Renal cortex interstitium (tissue), 15 donors: ENCODE data around the gene RBBP7. TPM values are rescaled to one million over a fixed set of nuclear protein-coding genes. Genes with fewer than 3 reads are reported as not detected.

Experiments
- DNase-seq, 11 donors: peaks; one replicate each; pipeline ENCODE4 v3.0.0-alpha.2; 2013; ENCODE audit warnings: low read depth in 9 of 11, low spot score in 4 of 11; ENCODE audit errors: extremely low read depth in 1 of 11
- long read RNA-seq, 16 experiments: transcript quantifications; one replicate each; lab custom pipeline, GENCODE V29; 2026
- polyA plus RNA-seq, 3 donors: library from polyadenylated mRNA; unstranded; fragments of 120-200 nt; gene quantifications; one replicate each; pipeline ENCODE4 v1.2.1, GENCODE V29; 2013; ENCODE audit not compliant: insufficient read length in 3 of 3

RBBP7 gene
- 100 to 1,000 TPM; 205 to 232 (median 206) TPM for polyA plus RNA-seq
- long read RNA-seq, donor 1, transcript RBBP7-203 (12 exons, 2,333 nt): major isoform, 22 of 33 reads
- long read RNA-seq, donor 1, partial matches to known transcripts: 6 of 33 reads
- long read RNA-seq, donor 1, other reads (novel, unspliced or antisense): 0 of 33 reads
- long read RNA-seq, donor 2, transcript RBBP7-203 (12 exons, 2,333 nt): major isoform, 38 of 51 reads
- long read RNA-seq, donor 2, partial matches to known transcripts: 8 of 51 reads
- long read RNA-seq, donor 2, other reads (novel, unspliced or antisense): 0 of 51 reads
- long read RNA-seq, donor 3, transcript RBBP7-203 (12 exons, 2,333 nt): major isoform, 50 of 83 reads
- long read RNA-seq, donor 3, transcript RBBP7-204 (12 exons, 1,904 nt): minor isoform, 5 of 83 reads
- long read RNA-seq, donor 3, partial matches to known transcripts: 25 of 83 reads
- long read RNA-seq, donor 3, other reads (novel, unspliced or antisense): 0 of 83 reads
- long read RNA-seq, donor 4, transcript RBBP7-201 (4 exons, 858 nt): minor isoform, 6 of 59 reads
- long read RNA-seq, donor 4, transcript RBBP7-203 (12 exons, 2,333 nt): major isoform, 22 of 59 reads
- long read RNA-seq, donor 4, partial matches to known transcripts: 29 of 59 reads
- long read RNA-seq, donor 4, other reads (novel, unspliced or antisense): 0 of 59 reads
- long read RNA-seq, donor 5, transcript RBBP7-201 (4 exons, 858 nt): minor isoform, 9 of 153 reads
- long read RNA-seq, donor 5, transcript RBBP7-203 (12 exons, 2,333 nt): major isoform, 53 of 153 reads
- long read RNA-seq, donor 5, partial matches to known transcripts: 88 of 153 reads
- long read RNA-seq, donor 5, other reads (novel, unspliced or antisense): 0 of 153 reads
- long read RNA-seq, donor 6, transcript RBBP7-203 (12 exons, 2,333 nt): major isoform, 20 of 43 reads
- long read RNA-seq, donor 6, partial matches to known transcripts: 19 of 43 reads
- long read RNA-seq, donor 6, other reads (novel, unspliced or antisense): 0 of 43 reads
- long read RNA-seq, donor 7, transcript RBBP7-203 (12 exons, 2,333 nt): major isoform, 44 of 73 reads
- long read RNA-seq, donor 7, partial matches to known transcripts: 28 of 73 reads
- long read RNA-seq, donor 7, other reads (novel, unspliced or antisense): 0 of 73 reads
- long read RNA-seq, donor 8, transcript RBBP7-203 (12 exons, 2,333 nt): major isoform, 43 of 88 reads
- long read RNA-seq, donor 8, partial matches to known transcripts: 37 of 88 reads
- long read RNA-seq, donor 8, other reads (novel, unspliced or antisense): 0 of 88 reads
- long read RNA-seq, donor 9, transcript RBBP7-202 (12 exons, 2,036 nt): minor isoform, 5 of 92 reads
- long read RNA-seq, donor 9, transcript RBBP7-203 (12 exons, 2,333 nt): major isoform, 44 of 92 reads
- long read RNA-seq, donor 9, partial matches to known transcripts: 39 of 92 reads
- long read RNA-seq, donor 9, other reads (novel, unspliced or antisense): 0 of 92 reads
- long read RNA-seq, donor 10, transcript RBBP7-203 (12 exons, 2,333 nt): major isoform, 33 of 67 reads
- long read RNA-seq, donor 10, partial matches to known transcripts: 30 of 67 reads
- long read RNA-seq, donor 10, other reads (novel, unspliced or antisense): 0 of 67 reads
- long read RNA-seq, donor 11, transcript RBBP7-203 (12 exons, 2,333 nt): major isoform, 20 of 48 reads
- long read RNA-seq, donor 11, partial matches to known transcripts: 21 of 48 reads
- long read RNA-seq, donor 11, other reads (novel, unspliced or antisense): 0 of 48 reads
- long read RNA-seq, donor 12, transcript RBBP7-203 (12 exons, 2,333 nt): major isoform, 11 of 14 reads
- long read RNA-seq, donor 12, partial matches to known transcripts: 0 of 14 reads
- long read RNA-seq, donor 12, other reads (novel, unspliced or antisense): 0 of 14 reads
- long read RNA-seq, donor 13, transcript RBBP7-203 (12 exons, 2,333 nt): major isoform, 59 of 113 reads
- long read RNA-seq, donor 13, transcript RBBP7-202 (12 exons, 2,036 nt): minor isoform, 5 of 113 reads
- long read RNA-seq, donor 13, partial matches to known transcripts: 44 of 113 reads
- long read RNA-seq, donor 13, other reads (novel, unspliced or antisense): 0 of 113 reads
- long read RNA-seq, donor 14, transcript RBBP7-203 (12 exons, 2,333 nt): major isoform, 41 of 65 reads
- long read RNA-seq, donor 14, partial matches to known transcripts: 21 of 65 reads
- long read RNA-seq, donor 14, other reads (novel, unspliced or antisense): 0 of 65 reads
- long read RNA-seq, donor 15, transcript RBBP7-203 (12 exons, 2,333 nt): major isoform, 16 of 36 reads
- long read RNA-seq, donor 15, partial matches to known transcripts: 16 of 36 reads
- long read RNA-seq, donor 15, other reads (novel, unspliced or antisense): 0 of 36 reads
- long read RNA-seq, donor 16, transcript RBBP7-201 (4 exons, 858 nt): minor isoform, 7 of 234 reads
- long read RNA-seq, donor 16, transcript RBBP7-203 (12 exons, 2,333 nt): major isoform, 96 of 234 reads
- long read RNA-seq, donor 16, transcript RBBP7-202 (12 exons, 2,036 nt): minor isoform, 5 of 234 reads
- long read RNA-seq, donor 16, partial matches to known transcripts: 126 of 234 reads
- long read RNA-seq, donor 16, other reads (novel, unspliced or antisense): 0 of 234 reads

- peak in 8 of 11 donors; percentile 75 to 90 (median 88) for DNase-seq
These were observed at the start of gene RBBP7 for GRCh38 chrX:16870095-16870861. RBBP7 (minus strand) TSS chrX:16870362; CDS start chrX:16870053, 309 bp downstream.

DNA sequence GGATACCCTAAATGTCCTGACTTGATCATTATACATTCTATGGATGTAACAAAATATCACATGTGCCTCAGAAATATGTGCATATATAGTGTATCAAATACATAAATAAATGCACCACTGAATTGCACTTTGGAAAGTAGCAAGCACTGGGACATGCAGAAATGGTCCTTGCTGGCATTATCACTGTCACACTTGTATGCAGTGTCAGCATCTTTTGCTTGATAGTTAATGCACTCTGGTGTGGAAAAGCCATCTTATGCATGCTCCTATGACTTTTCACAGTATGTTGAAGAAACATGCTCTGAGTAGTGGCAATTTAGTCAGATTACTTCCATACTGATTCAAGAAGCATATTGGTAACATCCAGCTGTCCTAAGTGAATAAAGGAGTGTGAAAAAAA lies 48.8 kb upstream of the RBBP7 start:
- no peak for DNase-seq

DNA sequence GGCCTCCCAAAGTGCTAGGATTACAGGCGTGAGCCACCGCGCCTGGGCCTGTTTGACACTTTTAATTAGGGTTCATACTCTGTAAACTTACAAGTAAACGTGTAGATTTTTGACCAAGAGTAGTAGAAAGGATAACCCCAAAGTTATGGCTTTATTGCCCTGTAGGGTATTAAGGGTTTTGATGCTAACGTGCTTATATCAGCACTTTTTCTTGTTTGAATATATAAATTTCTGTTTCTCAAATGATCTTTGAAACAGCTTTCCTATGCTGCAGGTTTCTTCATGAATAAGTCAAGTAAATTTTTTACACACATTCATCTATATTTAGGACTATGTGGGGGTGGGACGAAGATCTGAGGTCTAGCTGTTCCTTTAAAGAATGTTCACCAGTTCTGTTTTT lies 47.0 kb upstream of the RBBP7 start:
- DNase-seq: no peak

DNA sequence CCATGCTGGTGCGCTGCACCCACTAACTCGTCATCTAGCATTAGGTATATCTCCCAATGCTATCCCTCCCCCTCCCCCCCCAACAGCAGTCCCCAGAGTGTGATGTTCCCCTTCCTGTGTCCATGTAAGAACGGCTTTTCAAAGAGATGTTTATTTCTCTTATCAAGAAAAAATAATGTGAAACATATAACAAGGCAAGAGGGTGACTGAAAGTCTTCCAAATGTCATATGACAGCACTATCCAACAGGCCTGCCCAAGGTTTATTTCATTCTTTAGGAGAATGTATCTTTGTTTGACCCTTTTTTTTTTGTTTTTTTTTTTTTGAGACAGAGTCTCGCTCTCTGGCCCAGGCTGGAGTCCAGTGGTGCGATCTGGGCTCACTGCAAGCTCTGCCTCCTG lies 46.4 kb upstream of the RBBP7 start:
- DNase-seq: no peak

DNA sequence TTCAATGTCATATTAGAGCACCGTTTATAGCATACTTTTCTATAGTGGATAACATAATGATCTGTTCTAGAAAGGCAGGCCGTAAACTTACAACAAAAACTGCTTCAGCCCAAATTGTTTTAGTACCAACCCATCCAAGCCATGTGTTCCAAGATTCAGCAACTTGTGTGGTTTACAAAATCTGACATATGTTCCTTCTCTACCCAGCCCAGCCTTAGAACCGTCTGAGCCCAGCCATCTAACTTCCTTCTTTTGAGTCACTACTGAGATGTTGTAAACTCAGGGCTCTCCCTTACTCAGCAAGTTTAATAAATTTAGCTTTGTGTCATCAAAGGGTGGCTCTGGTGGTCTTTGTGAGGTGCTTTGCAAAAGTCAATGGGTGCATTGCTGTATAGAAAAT lies 43.9 kb upstream of the RBBP7 start:
- DNase-seq: no peak

GRCh38 chrX:16910376-16910775 lies 40.2 kb upstream of the RBBP7 start:
- DNase-seq: no peak

DNA sequence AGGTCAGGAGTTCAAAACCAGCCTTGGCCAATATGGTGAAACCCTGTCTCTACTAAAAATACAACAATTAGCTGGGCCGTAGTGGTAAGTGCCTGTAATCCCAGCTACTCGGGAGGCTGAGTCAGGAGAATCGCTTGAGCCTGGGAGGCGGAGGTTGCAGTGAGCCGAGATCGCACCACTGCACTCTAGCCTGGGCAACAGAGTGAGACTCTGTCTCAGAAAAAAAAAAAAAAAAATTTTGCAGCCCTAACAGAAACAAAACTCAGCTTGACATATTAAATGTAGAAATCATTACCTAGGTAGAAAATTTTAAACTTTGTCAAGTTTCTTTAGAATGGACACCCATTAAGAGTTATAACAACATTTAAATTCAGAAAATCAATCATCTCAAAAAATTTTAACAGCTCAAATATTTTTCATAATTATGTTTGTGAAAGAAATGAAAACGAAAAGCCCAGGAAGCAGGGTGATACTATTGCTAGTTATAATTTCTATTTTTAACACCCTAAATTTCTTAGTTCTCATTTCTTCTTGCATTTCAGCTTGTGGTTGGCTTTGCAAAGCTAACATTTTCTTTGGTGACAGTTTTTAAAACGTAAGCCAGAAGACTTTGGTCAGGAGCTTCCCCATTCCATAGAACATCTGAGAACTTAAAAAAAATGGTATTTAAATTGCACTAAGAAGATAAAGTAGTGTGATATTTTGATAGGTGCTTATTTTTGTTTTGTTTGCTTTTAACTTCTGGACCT lies 33.3 kb upstream of the RBBP7 start:
- no peak for DNase-seq

GRCh38 chrX:16897445-16897844 lies 27.3 kb upstream of the RBBP7 start:
- DNase-seq: no peak

DNA sequence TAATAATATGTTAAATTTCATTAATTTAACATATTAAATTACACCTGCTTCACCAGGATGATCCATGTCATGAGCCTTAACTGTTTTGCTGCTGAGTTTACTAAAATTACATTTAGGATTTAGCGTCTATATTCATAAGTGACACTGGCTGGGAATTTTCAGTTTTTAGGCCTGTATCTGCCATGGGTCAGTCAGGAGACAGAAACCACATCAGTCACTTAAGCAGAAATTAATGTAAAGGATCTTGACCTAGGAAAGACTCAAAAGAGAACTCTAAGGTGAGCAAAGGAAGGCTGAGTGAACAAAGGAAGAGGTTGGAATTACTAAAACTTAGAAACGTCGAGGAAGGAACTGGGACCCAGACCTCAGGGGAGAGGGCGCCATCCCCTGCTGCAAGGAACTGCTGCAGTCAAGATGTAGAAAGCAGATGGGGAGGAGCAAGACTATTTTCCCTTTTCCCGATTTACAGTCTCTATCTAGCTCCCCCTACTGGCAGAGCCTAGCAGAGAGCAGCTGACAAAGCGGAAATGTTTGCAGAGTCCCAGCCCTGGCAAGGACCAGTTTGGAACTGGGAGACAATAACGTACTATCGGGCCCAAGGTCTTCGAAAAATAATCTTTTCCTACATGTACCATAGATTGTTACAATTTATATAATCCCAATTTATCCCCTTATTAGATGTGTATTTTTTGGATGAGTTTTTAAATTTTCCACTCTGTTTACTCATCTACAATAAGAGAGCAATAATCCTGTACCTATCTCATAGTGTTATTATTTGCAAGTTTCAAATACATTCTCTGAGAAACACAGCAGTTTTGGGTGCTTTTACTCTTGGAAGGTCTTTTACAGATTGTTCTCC lies 22.6 kb upstream of the RBBP7 start:
- DNase-seq: peak in 7 of 11 donors; percentile 55 to 84 (median 67)

GRCh38 chrX:16885628-16886027 lies 15.5 kb upstream of the RBBP7 start:
- no peak for DNase-seq

- DNase-seq: no peak
These were observed 13.3 kb upstream of the RBBP7 start for GRCh38 chrX:16883487-16883804.

- peak in 6 of 11 donors; percentile 46 to 66 (median 58) for DNase-seq
These were observed 12.7 kb upstream of the RBBP7 start for GRCh38 chrX:16882702-16883486.

GRCh38 chrX:16882169-16882568 lies 12.0 kb upstream of the RBBP7 start:
- DNase-seq: no peak

DNA sequence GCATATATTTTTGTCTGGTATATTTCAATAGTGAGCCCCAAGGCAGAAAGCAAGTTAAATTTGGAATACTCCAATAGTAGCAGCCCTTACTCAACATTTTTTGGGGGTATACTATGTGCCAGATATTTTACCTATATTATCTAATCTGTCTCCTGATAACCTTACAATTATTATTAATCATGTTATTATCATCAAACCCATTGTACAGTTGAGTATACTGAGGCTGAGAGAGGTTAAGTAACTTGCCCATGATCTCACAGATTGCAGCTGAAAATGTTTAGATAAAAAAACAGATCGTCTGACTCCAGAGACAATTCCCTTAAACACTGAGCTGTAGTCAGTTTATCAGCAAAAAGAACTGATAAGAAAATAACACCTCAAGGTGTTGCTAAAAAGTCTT lies 6.5 kb upstream of the RBBP7 start:
- DNase-seq: no peak
